Measurements from ENCODE around the gene FLAD1.
"Not testable (repeated sequence)": the region's sequence is repeated elsewhere in the genome, so short reads cannot be mapped to it uniquely, and the experiment has no call there.

The FLAD1 gene

DNA sequence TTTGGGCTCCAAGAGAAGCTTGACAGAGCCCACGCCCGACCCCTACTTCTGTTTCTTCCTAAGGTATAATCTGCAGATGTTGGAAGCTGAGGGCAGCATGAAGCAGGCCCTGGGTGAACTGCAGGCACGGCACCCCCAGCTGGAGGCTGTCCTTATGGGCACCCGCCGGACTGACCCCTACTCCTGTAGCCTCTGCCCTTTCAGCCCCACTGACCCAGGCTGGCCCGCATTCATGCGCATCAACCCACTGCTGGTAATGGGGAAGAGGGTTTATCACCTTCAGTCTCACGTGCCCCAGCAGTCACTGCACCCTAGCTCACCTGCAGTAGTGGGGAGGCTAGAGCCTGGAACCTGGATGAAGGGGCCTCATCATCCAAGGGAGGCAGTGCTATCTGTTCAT is 7.1 kb downstream of the FLAD1 start:
- no peak for DNase-seq (ENCODE audit: low read depth)

DNA sequence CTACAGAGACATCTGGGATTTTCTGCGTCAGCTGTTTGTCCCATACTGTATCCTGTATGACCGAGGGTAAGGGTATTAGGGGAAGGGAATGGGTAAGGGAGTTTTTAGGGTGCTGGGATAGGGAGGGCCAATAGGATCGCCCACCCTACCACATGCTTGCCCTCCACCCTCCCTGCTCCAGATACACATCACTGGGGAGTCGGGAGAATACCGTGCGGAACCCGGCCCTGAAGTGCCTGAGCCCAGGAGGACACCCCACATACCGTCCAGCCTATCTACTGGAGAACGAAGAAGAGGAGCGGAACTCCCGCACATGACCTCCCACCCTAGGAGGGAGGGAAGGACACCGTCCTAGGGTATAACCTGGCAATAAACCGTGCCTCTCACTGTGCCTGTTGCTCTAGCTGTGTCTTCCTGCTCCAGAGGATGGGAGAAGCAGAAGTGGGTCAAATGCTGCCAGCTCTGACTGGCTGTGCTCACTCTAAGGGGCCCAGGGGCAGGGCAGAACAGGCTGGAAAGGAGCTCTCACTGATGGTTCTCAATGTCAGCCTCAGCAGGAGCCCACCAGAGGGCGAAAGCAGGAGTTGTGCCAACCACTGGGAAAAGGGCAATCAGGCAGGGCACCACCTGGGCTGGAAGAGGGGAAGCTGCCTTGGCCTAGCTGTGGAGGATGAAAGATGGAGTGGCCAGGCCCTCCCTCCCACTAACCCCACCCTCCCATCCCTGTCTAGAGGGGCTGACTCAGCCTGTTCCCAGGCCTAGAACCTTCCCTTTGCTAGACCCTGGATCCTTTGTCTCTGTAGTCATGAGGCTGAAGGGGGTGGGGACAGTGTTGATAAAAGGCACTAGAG is 9.8 kb downstream of the FLAD1 start:
- no peak for DNase-seq (ENCODE audit: low read depth)

GRCh38 chr1:154993572-154994268 is 10.6 kb downstream of the FLAD1 start, which contains the start of gene LENEP:
LENEP (plus strand) TSS chr1:154993586; CDS start chr1:154993608, 22 bp downstream.
- no peak for DNase-seq (ENCODE audit: low read depth)

DNA sequence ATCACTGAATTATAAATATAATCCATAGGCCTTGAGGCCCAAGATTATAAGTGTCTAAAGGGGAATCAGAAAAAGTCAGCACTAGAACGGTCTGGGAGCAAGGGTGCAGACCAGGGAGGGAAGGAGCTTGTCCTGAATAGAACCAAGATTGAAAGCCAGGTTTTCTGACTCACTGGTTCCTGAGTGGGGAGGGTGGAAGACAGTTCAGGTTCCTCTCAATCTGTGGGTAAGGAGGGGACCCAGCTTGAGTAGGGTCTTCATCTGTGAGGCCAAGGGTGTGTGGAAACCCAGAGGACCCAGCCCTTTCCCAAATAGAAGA is 11.1 kb downstream of the FLAD1 start:
- no peak for DNase-seq (ENCODE audit: low read depth)

GRCh38 chr1:154994591-154994990 is 11.4 kb downstream of the FLAD1 start:
- no peak for DNase-seq (ENCODE audit: low read depth)

GRCh38 chr1:154995301-154995983 is 12.3 kb downstream of the FLAD1 start:
- not testable (repeated sequence) for DNase-seq (ENCODE audit: low read depth)

- DNase-seq (ENCODE audit: low read depth) = no peak
These were observed 14.0 kb downstream of the FLAD1 start for GRCh38 chr1:154996966-154997701.

DNA sequence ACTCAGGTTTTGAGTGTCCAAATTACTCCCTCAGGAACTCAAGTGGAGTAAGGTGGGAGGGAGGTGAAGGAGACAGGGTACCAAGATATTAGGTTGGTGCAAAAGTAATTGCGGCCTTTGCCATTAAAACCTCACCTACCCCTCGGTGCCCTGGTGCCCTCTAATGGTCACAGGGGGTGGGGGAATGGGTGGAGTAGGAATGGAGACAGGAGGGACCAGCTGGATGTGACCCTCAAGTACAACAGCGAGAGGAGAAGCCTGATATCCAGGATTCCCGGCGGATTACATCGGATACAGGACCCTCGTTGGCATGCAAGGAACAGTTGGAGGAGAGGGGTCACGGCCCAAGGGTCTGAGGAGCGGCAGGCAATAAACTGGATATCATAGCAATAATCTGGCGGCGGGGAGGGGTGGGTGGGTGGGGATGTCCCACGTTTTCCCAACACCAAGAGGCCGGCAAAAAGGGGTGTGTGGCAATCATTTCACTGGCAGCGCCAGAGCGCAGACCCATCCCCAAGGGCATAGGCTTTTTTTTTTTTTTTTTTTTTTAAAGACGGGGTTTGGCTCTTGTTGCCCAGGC is 15.1 kb downstream of the FLAD1 start:
- DNase-seq (ENCODE audit: low read depth) = no peak

- peak; percentile 58 for DNase-seq (ENCODE audit: low read depth)
These were observed 15.8 kb downstream of the FLAD1 start for GRCh38 chr1:154998818-154999570.

- peak; percentile 56 for DNase-seq (ENCODE audit: low read depth)
These were observed 16.6 kb downstream of the FLAD1 start for GRCh38 chr1:154999571-155000410.

- no peak for DNase-seq (ENCODE audit: low read depth)
These were observed 17.2 kb downstream of the FLAD1 start for GRCh38 chr1:155000411-155000725.

DNA sequence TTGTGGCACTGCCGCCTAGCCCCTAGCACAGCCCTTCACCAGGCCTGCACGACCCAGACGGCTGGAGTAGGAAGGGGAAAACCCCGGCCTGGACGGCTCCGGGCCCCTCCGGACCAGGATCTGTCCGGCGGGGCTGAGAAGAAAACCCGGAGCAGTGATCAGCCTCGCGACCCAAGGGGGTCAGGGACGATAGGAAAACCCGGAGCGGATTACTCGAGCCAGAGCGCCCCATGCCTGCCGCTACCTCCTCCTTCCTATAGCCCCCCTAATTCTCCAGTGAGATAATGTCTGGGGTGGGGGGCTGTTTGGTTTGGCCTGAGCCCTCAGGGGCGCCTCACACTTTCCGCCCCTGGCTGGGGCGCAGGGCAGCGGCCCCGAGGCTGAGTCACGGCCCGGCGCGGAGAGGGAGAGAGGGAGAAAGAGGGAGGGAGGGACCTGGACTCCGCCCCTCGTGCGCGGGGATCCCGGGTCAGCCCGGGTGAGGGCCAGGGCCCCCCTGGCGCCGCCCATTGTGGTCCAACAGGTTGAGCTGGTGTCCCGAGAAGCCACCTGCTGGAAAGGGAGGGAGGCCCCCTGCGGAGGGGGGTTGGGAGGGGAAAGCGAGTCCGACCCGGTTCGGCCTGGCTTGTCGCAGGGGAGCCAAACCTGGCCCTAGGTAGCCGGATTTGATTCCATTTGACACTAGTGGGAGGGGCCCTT is 17.7 kb downstream of the FLAD1 start:
- peak; percentile 78 for DNase-seq (ENCODE audit: low read depth)

DNA sequence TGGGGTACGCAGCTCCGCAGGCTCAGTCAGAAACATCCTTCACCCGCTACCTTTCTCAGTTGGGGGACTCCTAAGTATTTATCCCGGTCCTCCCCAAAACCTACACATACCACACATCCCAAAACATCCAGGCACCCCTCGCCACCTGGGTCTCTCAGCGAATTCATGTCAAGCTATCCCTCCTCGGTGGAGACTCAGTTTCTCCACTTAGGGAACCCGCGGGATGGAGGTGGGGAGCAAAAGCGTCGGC is 18.2 kb downstream of the FLAD1 start:
- DNase-seq (ENCODE audit: low read depth) = no peak

DNA sequence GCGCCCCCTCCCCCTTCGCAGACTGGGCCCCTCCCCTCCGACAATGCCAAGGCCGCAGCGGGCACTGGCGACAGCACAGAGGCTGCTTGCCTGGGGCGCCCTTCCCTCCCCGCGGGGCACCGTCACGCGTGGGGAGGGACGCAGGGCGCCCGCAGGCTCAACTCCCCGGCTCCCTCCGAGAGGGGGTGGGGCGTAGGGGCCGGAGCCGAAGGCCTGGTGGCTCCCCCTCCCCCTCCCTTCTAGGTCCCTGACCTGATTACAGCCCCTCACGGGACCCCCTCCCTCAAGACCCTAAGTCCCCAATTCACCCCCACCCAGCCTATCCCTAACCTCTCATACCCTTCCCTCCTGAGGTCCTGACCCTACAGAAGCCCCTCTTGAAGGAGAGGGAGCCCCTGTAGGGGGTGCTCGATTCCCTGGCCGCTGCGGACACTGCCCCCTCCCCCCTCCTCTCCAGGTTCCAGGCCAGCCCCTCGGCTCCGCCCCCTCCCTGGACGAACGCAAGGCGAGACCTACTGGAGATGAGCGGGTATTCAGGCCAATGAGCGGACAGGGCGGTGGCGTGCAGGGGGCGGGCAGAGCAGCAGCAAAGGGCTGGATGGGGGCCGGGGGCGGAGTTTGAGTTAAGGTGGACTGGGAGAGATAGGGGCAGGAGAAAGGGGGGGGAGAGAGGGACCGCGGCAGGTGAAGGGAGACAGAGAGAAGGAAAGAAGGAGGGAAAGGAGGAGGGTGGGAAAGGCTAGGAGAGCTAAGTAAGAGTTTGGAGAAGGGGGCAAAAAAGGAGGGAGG is 18.7 kb downstream of the FLAD1 start:
- peak; percentile 98 for DNase-seq (ENCODE audit: low read depth)

DNA sequence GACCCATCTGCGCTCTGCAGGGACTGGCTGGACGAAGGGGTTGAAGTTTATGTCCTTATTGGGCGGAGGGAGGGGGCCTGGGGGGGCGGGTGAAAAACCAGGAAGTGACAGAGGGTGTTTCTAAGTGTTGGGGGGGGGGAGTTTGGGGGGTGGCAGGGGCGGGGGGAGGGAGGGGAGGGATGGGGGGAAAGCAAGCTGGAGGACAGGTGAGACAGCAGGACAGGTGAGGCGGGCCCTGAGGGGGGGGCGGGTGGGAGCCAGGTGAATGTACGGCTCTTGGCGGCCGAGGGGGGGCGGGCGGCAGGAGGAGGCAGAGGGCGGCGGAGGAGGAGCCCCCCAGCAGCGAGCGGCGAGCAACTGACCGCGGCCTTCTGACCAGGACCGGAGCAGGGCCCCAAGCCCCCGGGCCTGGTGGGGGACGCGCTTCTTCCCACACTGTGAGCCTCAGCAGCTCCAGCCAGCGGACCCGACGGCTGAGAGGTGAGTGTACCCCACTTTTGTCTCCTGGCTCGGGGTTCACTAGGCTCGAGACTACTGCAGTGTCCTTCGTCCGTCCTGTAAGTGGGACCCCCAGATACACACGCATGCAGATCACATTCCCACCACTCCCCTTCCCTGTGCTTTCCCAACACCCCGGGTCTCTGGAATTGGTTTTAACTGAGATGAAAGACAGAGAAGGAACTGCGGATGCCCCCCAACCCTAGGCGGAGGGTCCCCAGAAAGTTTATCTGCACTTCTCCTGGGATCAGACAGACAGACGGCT is 19.5 kb downstream of the FLAD1 start, which contains the start of gene ZBTB7B:
ZBTB7B (plus strand) TSS at position 339 of the 763 bp plus-strand sequence. CDS start 11,859 bp downstream, outside the sequence.
- DNase-seq (ENCODE audit: low read depth) = no peak

DNA sequence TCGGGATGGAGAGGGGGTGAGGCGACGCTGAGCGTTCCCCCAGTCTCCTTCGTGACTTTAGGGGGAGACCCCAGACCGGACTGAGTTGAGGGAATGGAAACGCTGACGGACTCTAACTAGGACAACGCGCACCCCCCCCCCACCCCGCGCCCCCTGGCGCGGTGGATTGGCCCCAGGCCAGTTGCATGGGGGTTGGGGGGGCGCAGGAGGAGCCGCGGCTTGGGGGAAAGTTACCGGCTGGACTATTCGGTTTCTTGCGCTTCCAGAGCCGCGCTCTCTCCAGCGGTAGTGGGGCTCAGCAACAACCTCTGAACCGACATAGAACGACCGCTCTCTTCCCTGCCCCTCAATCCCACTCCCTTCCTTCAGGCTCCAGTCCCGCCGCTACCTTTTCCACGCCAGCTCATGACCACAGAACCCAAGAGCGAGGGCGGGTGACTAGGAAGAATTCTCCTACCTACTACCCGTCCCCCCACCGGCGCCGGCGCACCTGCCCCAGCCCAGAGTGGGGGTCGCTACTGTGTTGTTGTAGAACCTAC is 20.2 kb downstream of the FLAD1 start:
- DNase-seq (ENCODE audit: low read depth) = no peak

GRCh38 chr1:155003766-155004351 is 20.7 kb downstream of the FLAD1 start:
- DNase-seq (ENCODE audit: low read depth) = no peak

Measured in activated T-helper 9 cell treated with anti-CD3 and anti-CD28 coated beads, Interleukin-2, amount 50 U/mL, for 16 hours (primary cell).